H1 (cell line): ENCODE measurements around the gene IFT43. TPM values are rescaled to one million over a fixed set of nuclear protein-coding genes. Genes with fewer than 3 reads are reported as not detected.

ENCODE experiments used
- CTCF ChIA-PET: fragments of 300-600 bp; sonication (Branson Sonifier 250); formaldehyde crosslinking; loops from one replicate; lab custom pipeline; 2021; ENCODE audit not compliant: partially characterized antibody; lab: Charles Lee
- POLR2A ChIA-PET: fragments of 300-600 bp; sonication (Branson Sonifier 250); formaldehyde crosslinking; loops from one replicate; lab custom pipeline; 2021; ENCODE audit warnings: inconsistent platforms; ENCODE audit not compliant: partially characterized antibody; lab: Charles Lee
- DNase-seq, 2 experiments: peaks; one replicate each; pipeline versions ENCODE4 v3.0.0 to v3.0.0-alpha.2; 2010 to 2022; ENCODE audit warnings: low spot score in 2 of 2, low read depth in 1 of 2, mixed read lengths in 1 of 2
- FAIRE-seq: peaks from 2 replicates; lab custom pipeline; 2011; peaks lifted over from hg19 to GRCh38; lab: Jason Lieb, UNC
- H2AFZ ChIP-seq: 2 replicates; pipeline ENCODE4 v1.8.1; 2012; ENCODE audit warnings: low read length, inconsistent platforms
- H2AK5ac ChIP-seq: 2 replicates; pipeline ENCODE4 v1.6.1; 2013; ENCODE audit warnings: low read depth, low read length
- H2BK120ac ChIP-seq: replicated peaks from 2 replicates; pipeline ENCODE3; 2013; ENCODE audit warnings: low read depth, low read length, inconsistent platforms
- H2BK12ac ChIP-seq: 2 replicates; pipeline ENCODE4 v1.6.1; 2013; ENCODE audit warnings: low read depth, low read length
- H2BK15ac ChIP-seq: 2 replicates; pipeline ENCODE4 v1.6.1; 2013; ENCODE audit warnings: low read length
- H2BK20ac ChIP-seq: 2 replicates; pipeline ENCODE4 v1.6.1; 2013; ENCODE audit warnings: low read length
- H2BK5ac ChIP-seq: 2 replicates; pipeline ENCODE4 v1.6.1; 2013; ENCODE audit warnings: low read depth, low read length
- H3K14ac ChIP-seq: 2 replicates; pipeline ENCODE4 v1.6.1; 2013; ENCODE audit warnings: inconsistent platforms; ENCODE audit not compliant: insufficient read length
- H3K18ac ChIP-seq: 2 replicates; pipeline ENCODE4 v1.6.1; 2013; ENCODE audit warnings: low read length; ENCODE audit errors: extremely low read depth
- H3K23ac ChIP-seq: 2 replicates; pipeline ENCODE4 v1.6.1; 2013; ENCODE audit warnings: inconsistent platforms; ENCODE audit not compliant: insufficient read length
- H3K23me2 ChIP-seq: 2 replicates; pipeline ENCODE4 v1.6.1; 2013; ENCODE audit warnings: low read depth, low read length
- H3K27ac ChIP-seq: 2 replicates; pipeline ENCODE4 v1.6.1; 2011; ENCODE audit warnings: low read depth, low read length, inconsistent platforms
- H3K27me3 ChIP-seq, 4 experiments: replicated peaks in 1 of 4; 1 replicate in 1 of 4; 2 replicates in 3 of 4; pipeline versions ENCODE4 v1.6.1 to v1.8.1; 2011 to 2013; ENCODE audit warnings: low read length in 3 of 4, mild to moderate bottlenecking in 3 of 4, inconsistent platforms in 2 of 4, mixed read lengths in 2 of 4, moderate library complexity in 1 of 4; ENCODE audit not compliant: control insufficient read depth in 3 of 4, insufficient read depth in 3 of 4; ENCODE audit errors: extremely low read depth in 1 of 4
- H3K36me3 ChIP-seq, 4 experiments: 2 replicates each; pipeline versions ENCODE4 v1.6.1 to v1.8.1; 2011 to 2013; ENCODE audit warnings: mild to moderate bottlenecking in 4 of 4, low read length in 3 of 4, moderate library complexity in 2 of 4, control low read depth in 1 of 4, inconsistent platforms in 1 of 4; ENCODE audit not compliant: insufficient read depth in 4 of 4, control insufficient read depth in 2 of 4
- H3K4ac ChIP-seq: replicated peaks from 2 replicates; pipeline ENCODE3; 2013; ENCODE audit warnings: low read length, low read depth, mixed read lengths, inconsistent platforms; ENCODE audit not compliant: insufficient read length
- H3K4me1 ChIP-seq, 4 experiments: replicated peaks in 1 of 4; 1 replicate in 1 of 4; 2 replicates in 3 of 4; pipeline versions ENCODE4 v1.6.1 to v1.8.1; 2011 to 2013; ENCODE audit warnings: low read length in 3 of 4, inconsistent platforms in 2 of 4, mixed read lengths in 1 of 4; ENCODE audit not compliant: insufficient read depth in 4 of 4, control insufficient read depth in 3 of 4
- H3K4me2 ChIP-seq, 2 experiments: 2 replicates each; pipeline versions ENCODE4 v1.6.1 to v1.8.1; 2011 to 2013; ENCODE audit warnings: low read depth in 2 of 2, low read length in 2 of 2, control low read depth in 1 of 2, inconsistent platforms in 1 of 2, mild to moderate bottlenecking in 1 of 2; ENCODE audit not compliant: insufficient read depth in 1 of 2
- H3K4me3 ChIP-seq, 4 experiments: fragments of 200-600, 300-600 bp in 1 of 4; sonication (generic), shearing (Covaris generic), sonication (Bioruptor Twin) in 1 of 4; 2 replicates each; pipeline versions ENCODE4 v1.5.1 to v1.8.1; 2011 to 2016; ENCODE audit warnings: low read length in 4 of 4, low read depth in 3 of 4, control low read depth in 2 of 4, inconsistent platforms in 2 of 4, mild to moderate bottlenecking in 2 of 4, mixed read lengths in 1 of 4, moderate library complexity in 1 of 4; ENCODE audit not compliant: insufficient read depth in 2 of 4; ENCODE audit errors: extremely low read depth in 1 of 4
- H3K56ac ChIP-seq: replicated peaks from 2 replicates; pipeline ENCODE3; 2013; ENCODE audit warnings: low read depth, mild to moderate bottlenecking, mixed read lengths, low read length, inconsistent platforms; ENCODE audit not compliant: insufficient read length
- H3K79me1 ChIP-seq: 2 replicates; pipeline ENCODE4 v1.6.1; 2013; ENCODE audit warnings: low read depth, low read length, control low read depth
- H3K79me2 ChIP-seq, 2 experiments: 2 replicates each; pipeline versions ENCODE4 v1.6.1 to v1.8.1; 2012 to 2013; ENCODE audit warnings: low read length in 2 of 2, mild to moderate bottlenecking in 2 of 2, inconsistent platforms in 1 of 2; ENCODE audit not compliant: insufficient read depth in 2 of 2, control insufficient read depth in 1 of 2
- H3K9ac ChIP-seq, 4 experiments: replicated peaks in 1 of 4; 1 replicate in 1 of 4; 2 replicates in 3 of 4; pipeline versions ENCODE4 v1.6.1 to v1.8.1; 2011 to 2013; ENCODE audit warnings: low read depth in 3 of 4, low read length in 3 of 4, control low read depth in 2 of 4, mild to moderate bottlenecking in 2 of 4, moderate library complexity in 2 of 4, inconsistent platforms in 1 of 4; ENCODE audit errors: extremely low read depth in 1 of 4
- H3K9me3 ChIP-seq, 2 experiments: 2 replicates each; pipeline versions ENCODE4 v1.6.1 to v1.8.1; 2012 to 2013; ENCODE audit warnings: mild to moderate bottlenecking in 2 of 2, moderate library complexity in 2 of 2, control low read depth in 1 of 2, inconsistent platforms in 1 of 2, low read depth in 1 of 2, low read length in 1 of 2, mixed read lengths in 1 of 2; ENCODE audit not compliant: insufficient read depth in 2 of 2
- H4K20me1 ChIP-seq, 2 experiments: replicated peaks in 1 of 2; 2 replicates each; pipeline versions ENCODE3 to v1.8.1; 2011 to 2013; ENCODE audit warnings: inconsistent platforms in 2 of 2, low read length in 2 of 2, mild to moderate bottlenecking in 1 of 2; ENCODE audit not compliant: insufficient read depth in 2 of 2, control insufficient read depth in 1 of 2
- H4K5ac ChIP-seq: 2 replicates; pipeline ENCODE4 v1.6.1; 2013; ENCODE audit warnings: low read length, low read depth, mixed read lengths, inconsistent platforms; ENCODE audit not compliant: insufficient read length
- H4K8ac ChIP-seq: 2 replicates; pipeline ENCODE4 v1.8.0; 2013; ENCODE audit warnings: mild to moderate bottlenecking, moderate library complexity, low read length, inconsistent platforms; ENCODE audit not compliant: insufficient read depth; ENCODE audit errors: extremely low read depth
- H4K91ac ChIP-seq: replicated peaks from 2 replicates; pipeline ENCODE3; 2013; ENCODE audit warnings: low read length, mixed read lengths, inconsistent platforms; ENCODE audit not compliant: insufficient read length
- JUN ChIP-seq: IDR thresholded peaks from 2 replicates; pipeline ENCODE4 v1.6.1; 2011; ENCODE audit warnings: low read depth, mild to moderate bottlenecking, improper control_type of control experiment, low read length
- RAD21 ChIP-seq, 2 experiments: IDR thresholded peaks in 1 of 2; conservative IDR thresholded peaks in 1 of 2; 2 replicates each; pipeline ENCODE4 v1.6.1; 2011; ENCODE audit warnings: low read depth in 2 of 2, low read length in 2 of 2, improper control_type of control experiment in 1 of 2, inconsistent platforms in 1 of 2, mild to moderate bottlenecking in 1 of 2, moderate library complexity in 1 of 2
- WGBS, 2 experiments: shearing (Covaris generic) in 1 of 2; methylation state at CpG; one replicate each; pipeline versions ENCODE4 v1.1.6 to v1.1.7; 2013 to 2015; ENCODE audit warnings: low lambda C conversion rate in 2 of 2, mixed read lengths in 2 of 2, inconsistent platforms in 1 of 2, low coverage in 1 of 2, missing lambda C conversion rate in 1 of 2; ENCODE audit not compliant: insufficient replicate concordance in 2 of 2, insufficient coverage in 1 of 2, insufficient read length in 1 of 2; ENCODE audit errors: extremely low coverage in 1 of 2, missing lambda C conversion rate in 1 of 2; 5-methylcytosine and 5-hydroxymethylcytosine counted together
- polyA plus RNA-seq, 7 experiments: library from polyadenylated mRNA; depleted of rRNA in 3 of 7; stranded (reverse) in 5 of 7; unstranded in 2 of 7; fragments of >200 nt in 5 of 7; fragments of 200-250 nt in 2 of 7; gene quantifications; 1 replicate in 5 of 7; 2 replicates in 1 of 7; 4 replicates in 1 of 7; pipeline versions ENCODE4 v1.2.1 to v1.2.3, GENCODE V29; 2011 to 2013; ENCODE audit warnings: missing spikeins in 2 of 7, mixed read lengths in 2 of 7
- total RNA-seq: library from RNA; stranded (reverse); fragmentation: NEBNext Ultra II Directional; extraction: Animal tissue kit (Norgen Biotek cat#: 25700); gene quantifications from 2 replicates; pipeline ENCODE4 v1.2.1, GENCODE V29; 2021

The IFT43 gene
- total and polyA plus RNA-seq, 2 of the 8 experiments (the other 6 are each of a cell fraction or from before 2014, with no cell fraction given): 17.0 to 20.8 TPM

- no peak overlapping the region for H4K8ac ChIP-seq
- 77% methylated on average over 10 of the region's 10 CpGs; no CpG with 5 or more reads in 1 of the 2 experiments for WGBS, 2 experiments
- H2AK5ac ChIP-seq: no peak overlapping the region
- no peaks in the 10 kb centered on the region for H3K9me3 ChIP-seq
- no peak overlapping the region for H3K18ac ChIP-seq
- H2BK12ac ChIP-seq: no peak overlapping the region
- no peak overlapping the region for H3K9ac ChIP-seq
- no peak overlapping the region for H2BK20ac ChIP-seq
- ChIA-PET CTCF (interaction anchor here (1.0 to 4.3 kb wide), 7 partner anchors 7 to 357 kb away, joined by 3 to 24 read pairs (median 3); no protein-coding TSS in a partner anchor), POLR2A (no interaction called here)
- H3K36me3 ChIP-seq: no peaks in the 10 kb centered on the region
- H2AFZ ChIP-seq: no peak overlapping the region
- peaks cover 0 to 5% (median 2%) of the 10 kb centered on the region in 4 experiments; a peak in 4 of 7 replicates for H3K4me1 ChIP-seq
- H3K79me1 ChIP-seq: no peaks in the 10 kb centered on the region
- no peak for DNase-seq
- H3K27me3 ChIP-seq: no peaks in the 10 kb centered on the region
- H3K56ac ChIP-seq: no peak overlapping the region
- no peak overlapping the region for H3K4ac ChIP-seq
- no peak overlapping the region for H3K4me3 ChIP-seq
- no peak overlapping the region for H4K5ac ChIP-seq
- peak; percentile 37 to 49; a peak in 3 of 4 replicates for TF ChIP-seq RAD21 (IDR thresholded peaks at IDR 0.05 in 1 of 2, conservative IDR thresholded peaks at IDR 0.05 in 1 of 2; ENCODE audit: low read depth in 2 of 2, low read length in 2 of 2)
- TF ChIP-seq JUN: no peak
- no peaks in the 10 kb centered on the region for H4K20me1 ChIP-seq
- no peak overlapping the region; the same call in 1 of the 2 replicates for H3K27ac ChIP-seq
- no peaks in the 10 kb centered on the region for H3K23me2 ChIP-seq
- FAIRE-seq: no peak
- H3K14ac ChIP-seq: no peak overlapping the region
- H2BK5ac ChIP-seq: no peak overlapping the region
- no peak overlapping the region for H3K23ac ChIP-seq
- no peaks in the 10 kb centered on the region for H3K79me2 ChIP-seq
- H2BK120ac ChIP-seq: no peak overlapping the region
- H4K91ac ChIP-seq: no peak overlapping the region
- no peak overlapping the region for H3K4me2 ChIP-seq
- H2BK15ac ChIP-seq: no peak overlapping the region
Measured at GRCh38 chr14:76101391-76102379, 116.1 kb downstream of the IFT43 start.
